SK-N-MC (cell line): ENCODE measurements around the gene SDHAF3.

ENCODE experiments used
- DNase-seq: peaks from one replicate; pipeline ENCODE4 v3.0.0-alpha.2; 2011; ENCODE audit warnings: low read depth, low spot score
- H3K27ac ChIP-seq: fragments of 200-600 bp; sonication (generic); 2 replicates; pipeline ENCODE4 v1.5.1; 2016; ENCODE audit warnings: mixed run types
- H3K36me3 ChIP-seq: fragments of 200-600 bp; sonication (generic); 2 replicates; pipeline ENCODE4 v1.6.1; 2017; ENCODE audit warnings: antibody characterized with exemption, low read length, mixed read lengths; ENCODE audit not compliant: insufficient read depth
- H3K4me3 ChIP-seq: fragments of 200-600 bp; sonication (generic); 2 replicates; pipeline ENCODE4 v1.5.1; 2016
- H3K9ac ChIP-seq: fragments of 200-600 bp; sonication (generic); 2 replicates; pipeline ENCODE4 v1.8.0; 2017; ENCODE audit warnings: mixed run types, mixed read lengths; ENCODE audit not compliant: insufficient read length
- H3K9me3 ChIP-seq: fragments of 200-600 bp; sonication (generic); 2 replicates; pipeline ENCODE4 v1.6.1; 2017; ENCODE audit warnings: low read depth, mild to moderate bottlenecking, antibody characterized with exemption, low read length, moderate library complexity, mixed read lengths
- EZH2 ChIP-seq: fragments of 200-600 bp; sonication (generic); IDR thresholded peaks from one replicate; pipeline ENCODE4 v1.6.1; 2017; ENCODE audit warnings: antibody characterized with exemption
- FOXP2 ChIP-seq: optimal IDR thresholded peaks from 2 replicates; pipeline ENCODE3; 2011; ENCODE audit warnings: mild to moderate bottlenecking, moderate library complexity; ENCODE audit not compliant: insufficient read depth; ENCODE audit errors: extremely low read length, control extremely low read depth
- POLR2AphosphoS5 ChIP-seq: IDR thresholded peaks from 2 replicates; pipeline ENCODE4 v1.6.1; 2012; ENCODE audit warnings: mild to moderate bottlenecking, low read depth, low read length, borderline replicate concordance

The SDHAF3 gene

DNA sequence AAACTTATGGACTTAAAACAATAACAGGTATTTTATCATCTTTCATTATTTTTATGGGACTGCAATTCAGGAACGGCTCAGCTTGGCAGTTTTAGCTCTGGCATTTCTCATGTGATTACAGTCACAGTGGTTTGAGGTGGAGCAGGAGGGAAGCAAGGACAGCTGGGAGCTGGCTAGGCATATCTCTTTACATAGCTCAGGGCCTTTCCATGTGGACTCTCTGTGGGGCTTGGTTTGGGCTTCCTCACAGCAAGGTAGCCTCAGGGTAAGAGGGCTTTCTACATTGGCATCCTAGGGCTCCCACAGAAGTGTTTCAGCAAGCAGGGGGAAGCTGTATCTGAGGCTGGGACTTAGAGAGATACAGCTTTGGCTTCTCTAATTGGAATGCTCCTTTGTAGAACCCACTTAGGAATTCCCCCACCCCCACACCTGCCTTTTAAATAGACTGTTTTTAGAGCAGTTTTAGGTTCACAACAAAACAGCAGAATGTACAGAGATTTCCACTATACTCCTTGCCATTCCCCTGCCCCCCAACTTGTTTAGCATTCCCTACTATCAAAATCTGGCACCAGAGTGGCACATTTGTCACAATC, 26.6 kb upstream of the SDHAF3 start:
- DNase-seq, result no peak
- TF ChIP-seq POLR2AphosphoS5 (no peak), FOXP2 (no peak), EZH2 (no peak)
- Histone ChIP-seq H3K4me3 (no peak overlapping the region), H3K9me3 (no peaks in the 10 kb centered on the region), H3K9ac (no peak overlapping the region), H3K27ac (no peak overlapping the region), H3K36me3 (no peaks in the 10 kb centered on the region)

DNA sequence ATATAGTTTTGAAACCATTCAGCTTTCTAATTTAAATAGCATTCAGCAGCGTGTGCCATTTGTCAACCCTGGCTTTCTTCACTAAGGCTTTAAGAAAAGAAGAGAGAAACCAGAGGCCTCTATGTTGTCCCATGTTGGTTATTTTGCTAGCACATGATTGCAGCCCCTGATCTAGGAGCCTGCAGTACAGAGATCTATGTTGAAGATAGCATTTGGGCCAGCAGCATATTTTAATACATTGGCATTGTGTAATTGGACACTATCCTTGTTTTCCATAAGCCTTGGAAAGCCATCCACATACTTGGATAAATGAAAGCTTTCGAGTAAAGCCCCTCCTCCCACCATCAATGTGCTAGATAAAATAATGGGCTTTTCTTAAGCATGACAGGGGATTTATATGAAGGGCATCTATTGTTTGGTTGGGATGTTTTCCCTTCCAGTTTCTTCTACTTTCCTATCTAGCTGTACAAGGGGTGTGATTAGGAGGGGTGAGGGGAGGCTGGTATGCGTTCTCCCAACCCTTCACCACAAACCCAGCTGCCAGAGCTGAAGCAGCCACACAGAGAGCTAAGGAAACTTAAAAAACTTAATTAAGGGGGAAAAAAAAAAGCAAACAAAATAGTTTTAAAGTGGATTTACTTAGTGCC, 23.1 kb upstream of the SDHAF3 start:
- Histone ChIP-seq H3K36me3 (no peaks in the 10 kb centered on the region), H3K9ac (no peak overlapping the region), H3K9me3 (no peaks in the 10 kb centered on the region), H3K27ac (no peak overlapping the region), H3K4me3 (no peak overlapping the region)
- no peak for TF ChIP-seq POLR2AphosphoS5
- no peak for TF ChIP-seq EZH2
- no peak for TF ChIP-seq FOXP2
- no peak for DNase-seq

DNA sequence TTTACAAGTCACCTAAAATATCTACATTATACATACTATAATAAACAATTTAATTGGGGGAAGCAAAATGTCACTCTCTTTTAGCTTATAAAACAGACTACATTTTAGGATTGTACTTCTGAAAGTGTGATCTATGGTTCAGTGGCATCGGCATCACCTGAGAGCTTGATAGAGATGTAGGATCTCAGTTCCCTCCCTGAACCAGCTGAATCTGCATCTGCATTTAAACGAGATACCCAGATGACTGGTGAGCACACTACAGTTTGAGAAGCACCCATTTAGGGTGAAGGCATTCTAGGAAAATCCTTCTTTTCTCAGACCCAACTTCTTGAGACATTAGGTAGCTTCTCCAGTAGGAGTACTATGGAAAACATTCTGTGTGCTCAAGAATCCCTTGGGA, 21.5 kb upstream of the SDHAF3 start:
- Histone ChIP-seq H3K9ac (no peak overlapping the region), H3K36me3 (no peaks in the 10 kb centered on the region), H3K9me3 (no peaks in the 10 kb centered on the region), H3K27ac (no peak overlapping the region), H3K4me3 (no peak overlapping the region)
- TF ChIP-seq POLR2AphosphoS5, result no peak
- TF ChIP-seq EZH2, result no peak
- no peak for TF ChIP-seq FOXP2
- DNase-seq, result no peak

DNA sequence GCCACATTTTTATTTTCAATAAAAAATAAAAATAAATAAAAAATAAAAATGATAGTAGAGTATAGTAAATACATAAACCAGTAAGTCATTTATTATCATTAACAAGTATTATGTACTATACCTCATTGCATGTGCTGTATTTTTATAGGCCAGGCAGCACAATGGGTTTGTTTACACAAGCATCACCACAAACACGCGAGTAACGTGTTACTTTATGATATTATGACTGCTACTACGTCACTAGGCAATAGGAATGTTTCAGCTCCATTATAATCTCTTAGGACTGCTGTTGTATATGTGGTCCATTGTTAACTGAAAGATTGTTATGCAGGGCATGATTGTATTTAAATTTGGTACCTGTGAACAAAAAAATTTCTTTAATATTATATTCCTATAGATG, 20.8 kb upstream of the SDHAF3 start:
- TF ChIP-seq FOXP2, result no peak
- no peak for TF ChIP-seq EZH2
- TF ChIP-seq POLR2AphosphoS5, result no peak
- Histone ChIP-seq H3K27ac (no peak overlapping the region), H3K4me3 (no peak overlapping the region), H3K9me3 (no peaks in the 10 kb centered on the region), H3K36me3 (no peaks in the 10 kb centered on the region), H3K9ac (no peak overlapping the region)
- DNase-seq, result no peak

DNA sequence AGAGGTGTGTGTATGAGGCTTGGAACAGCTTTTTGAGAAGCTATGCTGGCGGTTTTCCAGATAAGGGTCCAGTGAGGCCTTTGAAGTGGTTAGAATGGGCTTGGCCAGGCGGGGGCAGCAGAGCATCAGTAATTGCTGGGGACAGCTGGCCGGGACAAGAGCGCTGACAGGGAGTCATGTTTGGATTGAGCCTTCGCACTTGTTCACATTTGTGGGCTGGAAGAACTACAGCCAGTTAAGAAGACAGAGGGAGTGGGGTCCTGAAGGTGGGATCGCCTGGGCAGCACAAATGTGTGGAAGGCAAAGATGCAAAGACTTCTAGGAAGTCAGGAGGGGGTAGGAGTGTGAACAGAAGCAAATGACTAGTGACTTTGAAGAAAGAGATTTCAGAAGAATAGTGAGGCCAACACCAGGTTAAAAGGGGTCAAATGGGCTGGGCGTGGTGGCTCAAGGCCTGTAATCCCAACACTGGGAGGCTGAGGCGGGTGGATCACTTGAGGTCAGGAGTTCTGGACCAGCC, 12.7 kb upstream of the SDHAF3 start:
- H3K9ac ChIP-seq, result no peak overlapping the region
- TF ChIP-seq EZH2, result no peak
- H3K9me3 ChIP-seq, result 0 out of 2 replicates have a peak, but pooled peaks cover 3% of the 10 kb centered on the region
- H3K27ac ChIP-seq, result no peak overlapping the region
- H3K36me3 ChIP-seq, result no peaks in the 10 kb centered on the region
- no peak for DNase-seq
- H3K4me3 ChIP-seq, result no peak overlapping the region

DNA sequence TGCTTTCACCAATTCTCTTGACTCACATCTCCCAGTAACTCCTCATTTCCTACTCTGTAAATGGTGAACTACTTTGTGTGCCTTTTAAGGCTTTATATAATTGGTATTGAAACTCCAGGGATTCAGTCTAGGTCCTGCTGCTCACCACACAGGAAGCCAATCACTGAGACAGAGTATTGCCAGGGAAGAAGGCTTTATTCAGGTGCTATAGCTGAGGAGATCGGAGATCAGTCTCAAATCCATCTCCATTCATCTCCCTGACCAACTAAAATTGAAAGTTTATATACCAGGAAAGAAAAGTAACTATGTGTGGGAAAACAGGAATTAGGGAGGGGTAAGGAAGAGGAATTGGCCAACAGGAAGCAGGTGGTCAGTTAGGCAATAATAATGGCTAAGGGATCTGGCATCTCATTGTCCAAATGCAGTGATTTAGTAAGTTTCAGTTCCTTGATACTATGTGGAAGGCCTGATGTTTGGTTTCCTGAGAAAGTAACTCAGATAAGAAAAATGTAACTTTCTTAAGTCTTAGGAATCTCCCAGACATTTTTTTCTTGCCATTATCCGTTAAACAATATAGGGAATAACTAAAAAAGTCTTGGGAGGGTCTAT, 10.2 kb upstream of the SDHAF3 start:
- Histone ChIP-seq H3K27ac (no peak overlapping the region), H3K36me3 (no peaks in the 10 kb centered on the region), H3K9ac (no peak overlapping the region), H3K4me3 (no peak overlapping the region), H3K9me3 (0 out of 2 replicates have a peak, but pooled peaks cover 3% of the 10 kb centered on the region)
- TF ChIP-seq EZH2 (no peak), FOXP2 (no peak), POLR2AphosphoS5 (no peak)
- no peak for DNase-seq

DNA sequence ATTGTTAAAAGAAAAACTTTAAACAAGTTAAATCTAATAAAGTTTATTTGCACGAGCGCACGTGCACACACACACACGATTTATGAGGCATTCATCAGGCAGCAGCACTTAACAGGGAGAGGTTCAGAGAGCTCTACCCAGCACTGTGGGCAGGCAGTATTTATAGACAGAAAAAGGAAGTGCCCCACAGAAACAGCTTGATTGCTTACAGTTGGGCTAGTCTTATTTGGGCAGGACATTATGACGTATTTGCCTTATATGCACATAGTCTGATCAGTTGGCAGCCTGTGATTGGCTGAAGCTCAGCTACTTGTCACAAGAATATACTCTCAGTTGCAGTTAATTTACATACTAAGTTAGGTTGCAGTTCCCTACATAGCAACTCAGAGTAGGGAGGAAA, 1.2 kb upstream of the SDHAF3 start:
- Histone ChIP-seq H3K4me3 (no peak overlapping the region), H3K9ac (no peak overlapping the region), H3K36me3 (no peaks in the 10 kb centered on the region), H3K9me3 (no peaks in the 10 kb centered on the region), H3K27ac (peak overlapping the region; percentile 88)
- no peak for DNase-seq
- TF ChIP-seq EZH2 (no peak), FOXP2 (no peak), POLR2AphosphoS5 (no peak)

DNA sequence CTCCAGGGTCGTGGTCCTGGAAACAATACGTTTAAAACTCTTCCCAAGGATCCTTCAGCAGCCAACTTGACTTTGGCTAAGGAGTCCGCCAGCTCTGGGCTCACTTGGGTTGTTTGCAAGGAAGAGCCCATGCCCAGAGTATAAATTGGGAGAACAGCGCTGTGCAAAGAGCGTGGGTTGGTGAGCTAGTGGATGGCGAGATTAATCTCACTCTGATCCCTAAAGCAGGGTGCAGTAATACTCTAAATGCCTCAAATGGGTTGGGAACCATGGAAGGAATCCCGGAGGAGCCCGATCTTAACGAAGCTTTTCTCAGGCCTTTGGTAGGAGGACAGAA, 495 bp upstream of the SDHAF3 start:
- H3K9ac ChIP-seq, result peak overlapping the region; percentile 72
- no peak for DNase-seq
- TF ChIP-seq POLR2AphosphoS5 (no peak), FOXP2 (no peak), EZH2 (no peak)
- H3K27ac ChIP-seq, result peak overlapping the region; percentile 88
- no peaks in the 10 kb centered on the region for H3K9me3 ChIP-seq
- H3K4me3 ChIP-seq, result peak overlapping the region; percentile 94
- no peaks in the 10 kb centered on the region for H3K36me3 ChIP-seq

DNA sequence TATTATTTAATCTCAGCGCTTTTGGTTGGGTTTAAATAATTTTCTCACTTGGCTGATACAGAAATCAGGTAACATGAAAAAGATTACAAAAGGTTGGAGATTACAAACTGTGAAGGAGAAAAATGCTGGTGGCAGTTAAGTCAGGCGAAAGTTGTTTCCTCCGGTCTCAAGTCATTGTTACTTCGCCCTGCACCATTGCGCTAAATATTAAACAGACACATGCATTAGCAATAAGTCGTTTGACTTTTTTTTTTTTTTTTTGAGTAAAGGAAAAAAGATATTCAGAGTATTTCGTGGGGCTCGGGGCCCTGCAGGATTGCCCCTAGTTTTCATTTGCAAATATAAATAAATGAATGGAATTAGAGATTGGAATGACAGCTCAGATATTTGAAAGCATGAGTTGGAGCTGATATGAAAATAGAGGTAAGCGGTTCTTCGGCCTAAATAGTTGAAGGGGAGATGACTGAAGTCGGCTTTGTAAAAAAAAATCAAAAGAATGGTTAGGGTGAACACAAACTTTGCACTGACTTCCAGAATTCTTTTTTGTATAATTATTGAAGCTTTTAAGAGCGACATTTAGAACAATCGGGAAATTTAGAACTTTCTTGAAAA, 914 bp downstream of the SDHAF3 start:
- Histone ChIP-seq H3K9ac (peak overlapping the region; percentile 94), H3K27ac (no peak overlapping the region), H3K36me3 (no peaks in the 10 kb centered on the region), H3K9me3 (no peaks in the 10 kb centered on the region), H3K4me3 (peak overlapping the region; percentile 94)
- no peak for DNase-seq
- TF ChIP-seq POLR2AphosphoS5 (no peak), EZH2 (no peak), FOXP2 (no peak)
